Nephron (organoid): ENCODE measurements around the gene RPL36AL.
"Not testable (repeated sequence)": the region's sequence is repeated elsewhere in the genome, so short reads cannot be mapped to it uniquely, and the experiment has no call there.

ENCODE experiments used
- H3K27ac Mint-ChIP-seq, 3 experiments: 2 replicates each; pipeline ENCODE4 v1.8.0; 2020; ENCODE audit warnings: mixed read lengths in 3 of 3, mild to moderate bottlenecking in 2 of 3, moderate library complexity in 1 of 3
- H3K27me3 Mint-ChIP-seq: 2 replicates; pipeline ENCODE4 v1.8.0; 2021; ENCODE audit warnings: low read depth, mild to moderate bottlenecking, moderate library complexity, mixed read lengths
- H3K36me3 Mint-ChIP-seq: 2 replicates; pipeline ENCODE4 v1.8.0; 2020; ENCODE audit warnings: low read depth, mixed read lengths
- H3K4me1 Mint-ChIP-seq: 2 replicates; pipeline ENCODE4 v1.8.0; 2020; ENCODE audit warnings: mixed read lengths
- H3K4me3 Mint-ChIP-seq, 3 experiments: 2 replicates each; pipeline ENCODE4 v1.8.0; 2020; ENCODE audit warnings: mild to moderate bottlenecking in 3 of 3, mixed read lengths in 3 of 3, moderate library complexity in 2 of 3
- H3K9me3 Mint-ChIP-seq: 2 replicates; pipeline ENCODE4 v1.8.0; 2020; ENCODE audit warnings: mixed read lengths
- CTCF ChIP-seq, 3 experiments: fragments of 200-600 bp; sonication (generic); IDR thresholded peaks; one replicate each; pipeline ENCODE4 v1.5.0; 2021; ENCODE audit warnings: antibody characterized with exemption in 3 of 3; ENCODE audit not compliant: unreplicated experiment in 3 of 3

Gene RPL36AL

GRCh38 chr14:49619730-49620129 is 696 bp downstream of the RPL36AL start:
- no peak for TF ChIP-seq CTCF (IDR thresholded peaks at IDR 0.05; ENCODE audit: unreplicated experiment in 3 of 3)
- H3K4me3 Mint-ChIP-seq: peak overlapping the region; percentile 96 to 98 (median 98)
- H3K27ac Mint-ChIP-seq: peak overlapping the region; percentile 99 to 100 (median 100)
- peaks cover 37% of the 10 kb centered on the region for H3K4me1 Mint-ChIP-seq
- peaks cover 29% of the 10 kb centered on the region for H3K36me3 Mint-ChIP-seq
- H3K9me3 Mint-ChIP-seq: no peaks in the 10 kb centered on the region
- H3K27me3 Mint-ChIP-seq: no peaks in the 10 kb centered on the region

GRCh38 chr14:49619273-49619672 is 1.2 kb downstream of the RPL36AL start:
- peaks cover 31% of the 10 kb centered on the region for H3K36me3 Mint-ChIP-seq
- not testable (repeated sequence) for H3K9me3 Mint-ChIP-seq, H3K27me3 Mint-ChIP-seq
- H3K4me3 Mint-ChIP-seq: peak overlapping the region; percentile 96 to 98 (median 98)
- H3K27ac Mint-ChIP-seq: peak overlapping the region; percentile 99 to 100 (median 100)
- peaks cover 37% of the 10 kb centered on the region for H3K4me1 Mint-ChIP-seq

- Mint-ChIP-seq H3K36me3 (peaks cover 33% of the 10 kb centered on the region), H3K27me3 (no peaks in the 10 kb centered on the region), H3K27ac (peak overlapping the region in 2 of 3 experiments; percentile 10 to 63), H3K9me3 (no peaks in the 10 kb centered on the region), H3K4me3 (peak overlapping the region; percentile 18 to 77 (median 19)), H3K4me1 (peaks cover 37% of the 10 kb centered on the region)
- TF ChIP-seq CTCF (IDR thresholded peaks at IDR 0.05; ENCODE audit: unreplicated experiment in 3 of 3): no peak
These were observed 2.4 kb downstream of the RPL36AL start for GRCh38 chr14:49617852-49618519.

- no peak for TF ChIP-seq CTCF (IDR thresholded peaks at IDR 0.05; ENCODE audit: unreplicated experiment in 3 of 3)
- Mint-ChIP-seq H3K27me3 (no peaks in the 10 kb centered on the region), H3K36me3 (peaks cover 33% of the 10 kb centered on the region), H3K9me3 (no peaks in the 10 kb centered on the region), H3K27ac (no peak overlapping the region), H3K4me1 (peaks cover 21% of the 10 kb centered on the region), H3K4me3 (no peak overlapping the region)
These were observed 4.7 kb downstream of the RPL36AL start for GRCh38 chr14:49615776-49616175.

- TF ChIP-seq CTCF (IDR thresholded peaks at IDR 0.05; ENCODE audit: unreplicated experiment in 3 of 3): no peak
- Mint-ChIP-seq H3K36me3 (peaks cover 33% of the 10 kb centered on the region), H3K27ac (no peak overlapping the region), H3K9me3 (no peaks in the 10 kb centered on the region), H3K27me3 (no peaks in the 10 kb centered on the region), H3K4me3 (no peak overlapping the region), H3K4me1 (peaks cover 16% of the 10 kb centered on the region)
These were observed 6.2 kb downstream of the RPL36AL start for GRCh38 chr14:49614196-49614595.

GRCh38 chr14:49612671-49613070 is 7.8 kb downstream of the RPL36AL start:
- no peak overlapping the region for H3K4me3 Mint-ChIP-seq
- H3K27me3 Mint-ChIP-seq: no peaks in the 10 kb centered on the region
- H3K4me1 Mint-ChIP-seq: peaks cover 4% of the 10 kb centered on the region
- H3K27ac Mint-ChIP-seq: peak overlapping the region in 2 of 3 experiments; percentile 61 to 81
- no peak for TF ChIP-seq CTCF (IDR thresholded peaks at IDR 0.05; ENCODE audit: unreplicated experiment in 3 of 3)
- H3K36me3 Mint-ChIP-seq: peaks cover 29% of the 10 kb centered on the region
- H3K9me3 Mint-ChIP-seq: no peaks in the 10 kb centered on the region
